Stimulated activated CD8-positive, alpha-beta memory T cell treated with anti-CD3 and anti-CD28 coated beads, Interleukin-12 subunit alpha, Interleukin-12 subunit beta, amount 100 ng/mL, for 24 hours (primary cell): ENCODE measurements around the gene RIMS1.

Source experiments
- DNase-seq: peaks from one replicate; pipeline ENCODE4 v3.0.0-alpha.2; 2020; ENCODE audit errors: extremely low read depth

Gene RIMS1

DNA sequence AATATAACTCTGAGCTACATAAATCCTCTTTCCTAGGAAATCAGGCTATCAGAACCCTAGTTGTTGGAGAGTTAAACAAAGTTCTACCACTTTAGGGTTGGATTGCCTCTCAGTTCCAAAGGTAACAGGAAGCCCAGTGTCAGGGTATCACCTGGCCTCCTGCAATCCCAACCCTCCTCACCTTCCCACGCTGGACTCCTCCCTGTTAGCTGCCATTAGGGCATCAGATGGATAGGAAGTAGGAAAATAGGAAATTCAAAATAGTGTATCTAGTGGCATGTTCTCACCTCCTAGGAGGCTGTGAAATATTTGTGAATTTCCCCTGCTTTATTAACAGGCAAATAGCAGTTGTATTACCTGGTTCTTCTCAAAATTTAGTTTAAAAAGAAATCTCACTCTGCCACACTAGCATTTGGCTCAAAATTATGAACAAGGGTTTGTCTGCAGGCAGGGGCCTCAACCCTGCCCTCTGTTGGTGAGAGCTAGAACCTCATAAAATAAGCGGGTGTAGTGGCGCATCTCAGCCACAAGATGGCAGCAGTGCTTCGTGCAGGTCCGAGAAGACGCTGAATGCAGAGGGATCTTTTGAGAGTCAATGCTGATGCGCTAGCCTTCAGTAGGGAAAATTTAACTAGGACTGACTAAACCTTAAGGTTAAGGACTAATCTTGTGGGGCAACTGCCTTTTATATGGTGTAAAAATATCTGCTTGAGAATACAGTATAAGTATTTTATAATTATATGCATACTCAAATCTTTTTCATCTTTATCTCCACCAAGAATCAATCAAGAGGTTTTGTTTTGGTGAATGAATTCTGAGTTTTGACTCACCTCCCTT lies 525.7 kb downstream of the RIMS1 start:
- no peak for DNase-seq

DNA sequence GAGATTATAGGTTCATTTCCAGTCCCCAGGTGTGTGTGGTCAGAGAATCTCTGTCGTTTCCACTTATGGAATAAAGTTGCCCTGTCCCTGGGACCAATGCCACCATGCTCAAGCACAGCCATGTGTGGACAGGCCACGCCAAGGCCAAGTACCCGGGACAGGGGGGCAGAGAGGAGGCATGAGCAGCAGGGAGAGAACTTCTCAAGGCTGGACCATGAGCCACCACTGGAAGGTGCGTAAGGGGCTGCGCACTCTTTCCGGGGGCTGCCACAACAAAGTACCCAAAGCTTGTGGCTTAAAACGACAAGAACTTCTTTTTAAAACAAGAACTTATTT lies 526.3 kb downstream of the RIMS1 start:
- no peak for DNase-seq

- no peak for DNase-seq
Measured at GRCh38 chr6:72413884-72414283, 527.5 kb downstream of the RIMS1 start.

GRCh38 chr6:72414657-72415056 lies 528.3 kb downstream of the RIMS1 start:
- DNase-seq = no peak

DNA sequence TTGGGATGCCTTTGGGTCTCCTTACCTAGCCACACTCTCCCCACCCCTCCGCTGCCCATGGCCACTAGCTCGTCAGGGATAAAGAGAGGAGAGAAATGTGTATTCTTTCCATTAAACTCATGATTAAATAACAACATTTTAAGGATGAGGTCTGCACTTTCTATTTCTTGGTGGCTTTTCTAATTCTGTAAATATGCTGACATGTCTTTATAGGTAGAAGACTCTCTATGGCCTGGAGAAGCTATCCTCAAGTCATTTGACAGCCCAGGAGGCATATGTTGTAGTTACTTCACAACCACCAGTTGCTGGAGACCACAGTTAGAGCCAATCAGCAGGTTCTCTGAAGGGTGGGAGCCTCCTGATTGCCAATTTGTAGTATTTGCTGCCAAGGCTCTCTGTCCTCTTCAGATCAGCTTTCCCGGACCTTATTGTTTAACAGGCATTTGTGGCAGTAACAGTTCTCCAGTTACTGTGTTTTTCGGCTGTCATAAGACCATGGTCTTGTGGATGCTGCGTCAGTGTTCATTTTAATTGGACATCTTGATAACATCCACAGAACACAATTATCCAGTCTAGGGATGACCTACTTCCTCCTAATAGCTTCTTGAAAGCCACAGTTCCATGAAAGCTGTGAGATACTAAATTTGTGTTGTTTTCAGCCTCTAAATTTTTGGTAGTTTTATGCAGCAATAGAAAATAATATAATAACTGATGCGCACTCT lies 530.6 kb downstream of the RIMS1 start:
- no peak for DNase-seq

DNA sequence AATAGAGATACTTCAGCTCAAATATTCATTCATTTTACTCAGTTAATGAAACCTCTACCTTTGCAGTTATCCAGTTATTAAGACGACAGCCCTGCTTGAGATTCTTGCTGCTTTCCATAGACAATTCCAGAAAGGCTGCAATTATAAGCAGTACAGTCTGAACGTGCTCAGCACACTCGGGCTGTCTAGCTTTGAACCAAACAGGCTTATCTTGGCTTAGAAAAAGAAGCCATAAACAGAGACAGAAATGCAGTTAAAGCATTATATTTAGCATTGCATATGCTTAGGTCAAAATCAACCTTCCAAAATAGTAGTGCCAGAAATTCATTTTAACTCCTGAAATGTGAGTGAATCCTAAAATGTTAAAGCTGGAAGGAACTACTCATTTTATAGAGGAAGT lies 531.4 kb downstream of the RIMS1 start:
- no peak for DNase-seq

DNA sequence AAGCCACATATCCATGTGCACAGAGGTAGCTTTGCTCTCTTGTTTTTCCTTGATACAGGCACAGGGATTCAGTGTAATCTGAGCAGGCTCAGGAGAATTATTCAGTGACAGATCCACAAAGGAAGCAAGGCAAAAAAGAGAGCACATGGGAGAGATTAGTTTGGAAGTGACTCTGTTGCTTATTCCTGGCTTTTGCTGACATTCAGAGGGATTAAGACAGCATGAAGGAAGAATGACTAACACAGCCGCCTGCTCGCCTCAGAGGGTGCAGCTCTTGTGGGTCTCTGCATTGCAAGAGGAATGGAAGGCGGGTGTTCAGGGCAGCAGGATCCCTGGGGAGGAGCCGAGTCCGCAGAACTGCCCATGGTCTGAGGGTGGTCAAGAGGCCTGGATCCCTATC lies 532.1 kb downstream of the RIMS1 start:
- no peak for DNase-seq

GRCh38 chr6:72419966-72420365 lies 533.6 kb downstream of the RIMS1 start:
- no peak for DNase-seq

DNA sequence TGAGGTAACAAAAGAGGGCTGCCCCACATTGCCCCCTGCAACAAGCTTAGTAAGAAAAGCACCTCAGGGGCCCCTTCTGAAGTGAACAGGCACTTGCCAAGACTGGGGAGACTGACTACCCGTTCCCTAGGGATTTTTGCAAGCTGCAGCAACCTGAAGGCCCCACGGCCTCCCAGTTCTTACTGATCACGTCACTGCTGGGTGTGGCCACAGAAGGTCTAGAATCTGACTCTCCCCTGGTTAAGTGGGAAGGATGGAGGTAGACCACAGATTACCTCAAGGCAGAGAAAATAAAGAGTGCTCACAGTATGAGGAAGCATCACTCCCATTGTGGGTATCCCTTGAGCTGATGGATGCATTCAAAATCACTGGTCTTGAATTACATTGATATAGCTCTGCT lies 534.1 kb downstream of the RIMS1 start:
- DNase-seq = no peak

DNA sequence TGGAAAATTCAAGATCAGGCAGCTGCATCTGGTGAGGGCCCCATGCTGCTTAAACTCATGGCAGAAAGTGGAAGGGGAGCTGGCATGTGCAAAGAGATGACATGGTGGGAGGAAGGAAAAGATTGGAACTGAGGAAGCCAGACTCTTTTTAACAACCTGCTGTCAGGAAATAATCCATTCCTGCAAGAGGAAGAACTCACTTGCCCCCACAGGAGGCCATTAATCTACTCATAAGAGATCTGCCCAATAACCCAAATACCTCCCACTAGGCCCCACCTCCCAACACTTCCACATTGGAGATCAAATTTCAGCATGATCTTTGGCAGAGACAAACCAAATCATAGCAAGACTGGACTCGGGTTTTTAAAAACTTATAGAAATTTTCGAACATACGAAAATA lies 535.0 kb downstream of the RIMS1 start:
- no peak for DNase-seq

GRCh38 chr6:72422171-72422570 lies 535.8 kb downstream of the RIMS1 start:
- no peak for DNase-seq

- no peak for DNase-seq
Measured at GRCh38 chr6:72424476-72424875, 538.1 kb downstream of the RIMS1 start.

GRCh38 chr6:72425003-72425681 lies 538.8 kb downstream of the RIMS1 start:
- DNase-seq = no peak

DNA sequence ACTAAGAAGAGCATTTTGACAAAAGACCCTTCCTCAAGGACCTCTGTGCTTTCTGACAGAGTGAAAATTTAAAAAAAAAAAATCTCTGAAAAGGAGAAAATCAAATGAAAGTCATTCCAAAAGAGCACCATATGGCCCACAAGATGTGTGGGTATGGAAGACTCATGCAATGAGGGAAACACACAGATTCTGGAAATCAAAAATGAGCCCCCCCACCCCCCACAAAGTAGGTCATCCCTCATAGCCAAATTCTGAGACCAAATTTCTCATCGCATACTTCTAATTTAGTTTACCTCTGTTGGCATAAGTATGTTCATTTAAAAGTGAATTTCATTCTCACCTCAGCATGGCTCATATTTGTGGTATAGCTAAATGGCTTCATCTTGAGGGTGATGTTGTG lies 554.3 kb downstream of the RIMS1 start:
- DNase-seq = no peak

- no peak for DNase-seq
Measured at GRCh38 chr6:72446430-72446829, 560.1 kb downstream of the RIMS1 start.
